WTC11 (cell line): Measurements from ENCODE around the gene CLEC10A. TPM values are rescaled to one million over a fixed set of nuclear protein-coding genes. Genes with fewer than 3 reads are reported as not detected.

ENCODE experiments used
- ATAC-seq: fragments of 200-7000 bp; cut with Tn5 transposase; 2 replicates; pipeline ENCODE4 v1.10.0; 2021; ENCODE audit warnings: mild to moderate bottlenecking, moderate library complexity
- CTCF ChIA-PET: fragments of 300-600 bp; sonication (Branson Sonifier 250); formaldehyde crosslinking; loops from one replicate; lab custom pipeline; 2021; ENCODE audit warnings: antibody characterized with exemption; lab: Charles Lee
- POLR2A ChIA-PET: fragments of 350-600 bp; sonication (Branson Sonifier 250); formaldehyde crosslinking; loops from one replicate; lab custom pipeline; 2021; ENCODE audit warnings: antibody characterized with exemption; lab: Charles Lee
- DNase-seq: peaks from one replicate; pipeline ENCODE4 v3.0.0; 2021; ENCODE audit warnings: low spot score
- H3K27ac Mint-ChIP-seq: 2 replicates; pipeline ENCODE4 v1.8.0; 2021; ENCODE audit warnings: mixed read lengths
- H3K27me3 Mint-ChIP-seq: 2 replicates; pipeline ENCODE4 v1.8.0; 2021; ENCODE audit warnings: low read depth, mild to moderate bottlenecking, moderate library complexity, mixed read lengths
- H3K36me3 Mint-ChIP-seq: 2 replicates; pipeline ENCODE4 v1.8.0; 2021; ENCODE audit warnings: mixed read lengths
- H3K4me1 Mint-ChIP-seq: 2 replicates; pipeline ENCODE4 v1.8.0; 2022; ENCODE audit warnings: mixed read lengths
- H3K4me3 Mint-ChIP-seq: 2 replicates; pipeline ENCODE4 v1.8.0; 2021; ENCODE audit warnings: mild to moderate bottlenecking, moderate library complexity, mixed read lengths
- H3K9me3 Mint-ChIP-seq: 2 replicates; pipeline ENCODE4 v1.8.0; 2021; ENCODE audit warnings: mixed read lengths
- ATF6 ChIP-seq: sonication (generic); formaldehyde crosslinking; IDR thresholded peaks from 2 replicates; pipeline ENCODE4 v1.8.1; 2023; ENCODE audit warnings: mild to moderate bottlenecking, missing genetic modification reagents
- E2F1 ChIP-seq: sonication (generic); formaldehyde crosslinking; IDR thresholded peaks from 2 replicates; pipeline ENCODE4 v1.8.0; 2022; ENCODE audit warnings: mild to moderate bottlenecking, missing genetic modification reagents
- ELF4 ChIP-seq: sonication (generic); formaldehyde crosslinking; IDR thresholded peaks from 2 replicates; pipeline ENCODE4 v1.8.1; 2022; ENCODE audit warnings: low read depth, mild to moderate bottlenecking, moderate library complexity, missing genetic modification reagents
- FOXK1 ChIP-seq: sonication (generic); formaldehyde crosslinking; IDR thresholded peaks from 2 replicates; pipeline ENCODE4 v1.8.0; 2022; ENCODE audit warnings: mild to moderate bottlenecking, moderate library complexity, missing genetic modification reagents
- FOXP4 ChIP-seq: sonication (generic); formaldehyde crosslinking; IDR thresholded peaks from 2 replicates; pipeline ENCODE4 v1.8.0; 2022; ENCODE audit warnings: mild to moderate bottlenecking, missing genetic modification reagents
- GTF2I ChIP-seq: fragments of 250-450 bp; sonication (Bioruptor Pico); conservative IDR thresholded peaks from 2 replicates; pipeline ENCODE4 v1.4.0; 2021; ENCODE audit warnings: mild to moderate bottlenecking
- HMGA2 ChIP-seq: fragments of 250-450 bp; sonication (Bioruptor Pico); IDR thresholded peaks from 2 replicates; pipeline ENCODE4 v1.4.0; 2021; ENCODE audit warnings: mild to moderate bottlenecking, moderate library complexity
- KAT7 ChIP-seq: sonication (generic); formaldehyde crosslinking; IDR thresholded peaks from 2 replicates; pipeline ENCODE4 v1.8.1; 2023; ENCODE audit warnings: missing genetic modification reagents, mild to moderate bottlenecking, borderline replicate concordance
- MXD4 ChIP-seq: fragments of 250-450 bp; sonication (Bioruptor Pico); IDR thresholded peaks from 2 replicates; pipeline ENCODE4 v1.8.0; 2021; ENCODE audit warnings: mild to moderate bottlenecking, moderate library complexity, borderline replicate concordance
- MYBL2 ChIP-seq: sonication (generic); formaldehyde crosslinking; IDR thresholded peaks from 2 replicates; pipeline ENCODE4 v1.8.1; 2023; ENCODE audit warnings: mild to moderate bottlenecking, moderate library complexity, missing genetic modification reagents
- NR2C2 ChIP-seq: sonication (generic); formaldehyde crosslinking; IDR thresholded peaks from 2 replicates; pipeline ENCODE4 v1.8.0; 2022; ENCODE audit warnings: mild to moderate bottlenecking, missing genetic modification reagents
- PREB ChIP-seq: sonication (generic); formaldehyde crosslinking; IDR thresholded peaks from 2 replicates; pipeline ENCODE4 v1.8.1; 2022; ENCODE audit warnings: mild to moderate bottlenecking, missing genetic modification reagents, moderate library complexity, borderline replicate concordance
- RELA ChIP-seq: sonication (generic); formaldehyde crosslinking; IDR thresholded peaks from 2 replicates; pipeline ENCODE4 v1.8.1; 2022; ENCODE audit warnings: missing genetic modification reagents, mild to moderate bottlenecking, borderline replicate concordance
- USF2 ChIP-seq: sonication (generic); formaldehyde crosslinking; IDR thresholded peaks from 2 replicates; pipeline ENCODE4 v1.8.1; 2023; ENCODE audit warnings: mild to moderate bottlenecking, missing genetic modification reagents, moderate library complexity
- ZMAT4 ChIP-seq: fragments of 250-450 bp; sonication (Bioruptor Pico); IDR thresholded peaks from 2 replicates; pipeline ENCODE4 v1.9.0; 2021; ENCODE audit warnings: mild to moderate bottlenecking
- ZNF219 ChIP-seq: sonication (generic); formaldehyde crosslinking; IDR thresholded peaks from 2 replicates; pipeline ENCODE4 v1.8.0; 2023; ENCODE audit warnings: missing genetic modification reagents, mild to moderate bottlenecking, borderline replicate concordance
- ZNF263 ChIP-seq: sonication (generic); formaldehyde crosslinking; IDR thresholded peaks from 2 replicates; pipeline ENCODE4 v1.8.1; 2022; ENCODE audit warnings: low read depth, mild to moderate bottlenecking, moderate library complexity, missing genetic modification reagents
- ZNF671 ChIP-seq: fragments of 250-450 bp; sonication (Bioruptor Pico); IDR thresholded peaks from 2 replicates; pipeline ENCODE4 v1.8.0; 2021; ENCODE audit warnings: mild to moderate bottlenecking
- total RNA-seq: library from RNA; stranded (reverse); gene quantifications from 3 replicates; pipeline ENCODE4 v1.2.3, GENCODE V29; 2021

CLEC10A gene
- total RNA-seq, 1 experiment from 2014 or later = not detected

- TF ChIP-seq E2F1 (CRISPR knock-in tag) (no peak), RELA (CRISPR knock-in tag) (no peak), GTF2I (CRISPR knock-in tag) (no peak)
- TF ChIP-seq, all 79 proteins: peak for 0
Measured at GRCh38 chr17:7064261-7064660, 15.8 kb downstream of the CLEC10A start (continued).

- H3K4me1 Mint-ChIP-seq = no peaks in the 10 kb centered on the region; the same call in 1 of the 2 replicates
- peaks cover 14% of the 10 kb centered on the region for H3K36me3 Mint-ChIP-seq
- DNase-seq (no peak), ATAC-seq (no peak)
- POLR2A ChIA-PET = no interaction called here
- TF ChIP-seq PREB (CRISPR knock-in tag) (no peak), MYBL2 (no peak), MXD4 (CRISPR knock-in tag) (no peak), KAT7 (CRISPR knock-in tag) (no peak), FOXP4 (CRISPR knock-in tag) (no peak), NR2C2 (no peak), HMGA2 (CRISPR knock-in tag) (no peak), FOXK1 (CRISPR knock-in tag) (no peak), ZNF671 (CRISPR knock-in tag) (no peak), ZMAT4 (CRISPR knock-in tag) (no peak), ZNF263 (CRISPR knock-in tag) (no peak), USF2 (CRISPR knock-in tag) (no peak), ATF6 (CRISPR knock-in tag) (no peak), ELF4 (no peak), ZNF219 (CRISPR knock-in tag) (no peak)
- H3K27ac Mint-ChIP-seq = no peak overlapping the region
- CTCF ChIA-PET = interaction anchor here (0.7 to 1.4 kb wide), 4 partner anchors 11 to 73 kb away, joined by 3 to 4 read pairs (median 3); no protein-coding TSS in a partner anchor
- H3K27me3 Mint-ChIP-seq = peaks cover 39% of the 10 kb centered on the region
- no peak overlapping the region for H3K4me3 Mint-ChIP-seq
- H3K9me3 Mint-ChIP-seq = peaks cover 26% of the 10 kb centered on the region
Measured at GRCh38 chr17:7063518-7064094, 16.4 kb downstream of the CLEC10A start.
